ENCODE measurements around the gene RBM33.

RBM33 gene

GRCh38 chr7:155624412-155624811 lies 20.0 kb upstream of the RBM33 start:
- no peak for DNase-seq (ENCODE audit: low read depth)

- no peak for DNase-seq (ENCODE audit: low read depth)
Measured at GRCh38 chr7:155625557-155625956, 18.9 kb upstream of the RBM33 start.

DNA sequence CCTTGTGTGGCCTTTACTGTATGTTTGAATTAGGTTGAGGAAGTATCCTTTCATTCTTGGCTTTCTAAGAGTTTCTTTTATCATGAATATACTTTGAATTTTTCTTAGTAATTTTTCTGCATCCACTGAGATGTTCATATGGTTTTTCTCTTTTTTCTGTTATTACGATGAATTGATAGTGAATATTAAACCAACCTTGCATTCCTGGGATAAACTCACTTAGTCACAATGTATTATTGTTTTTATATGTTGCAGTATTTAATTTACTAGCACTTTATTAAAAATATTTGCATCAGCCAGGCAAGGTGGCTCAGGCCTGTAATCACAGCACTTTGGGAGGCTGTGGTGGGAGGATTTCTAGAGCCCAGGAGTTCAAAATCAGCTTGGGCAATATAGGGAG lies 15.3 kb upstream of the RBM33 start:
- no peak for DNase-seq (ENCODE audit: low read depth)

- DNase-seq (ENCODE audit: low read depth): no peak
Measured at GRCh38 chr7:155631155-155631554, 13.3 kb upstream of the RBM33 start.

GRCh38 chr7:155635817-155636216 lies 8.6 kb upstream of the RBM33 start:
- no peak for DNase-seq (ENCODE audit: low read depth)

DNA sequence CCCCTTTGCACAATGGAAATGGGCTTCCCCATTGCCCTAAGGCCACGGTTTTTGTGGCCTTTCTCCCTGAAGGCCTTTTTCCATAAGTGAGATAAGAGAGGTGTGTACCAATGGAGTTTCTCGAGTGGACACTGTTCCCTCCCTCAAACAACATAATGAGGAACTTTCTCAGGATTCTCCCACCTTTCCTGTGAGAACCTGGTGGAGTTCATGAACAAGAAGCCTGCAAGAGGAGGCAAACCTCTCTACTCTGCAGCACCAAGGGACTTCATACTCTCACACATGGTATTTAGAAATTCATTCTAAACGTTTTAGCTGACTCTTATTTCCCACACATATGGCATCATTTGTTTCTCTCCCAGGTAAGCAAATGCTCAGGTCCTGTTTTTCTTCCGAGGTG lies 7.3 kb upstream of the RBM33 start:
- no peak for DNase-seq (ENCODE audit: low read depth)

DNA sequence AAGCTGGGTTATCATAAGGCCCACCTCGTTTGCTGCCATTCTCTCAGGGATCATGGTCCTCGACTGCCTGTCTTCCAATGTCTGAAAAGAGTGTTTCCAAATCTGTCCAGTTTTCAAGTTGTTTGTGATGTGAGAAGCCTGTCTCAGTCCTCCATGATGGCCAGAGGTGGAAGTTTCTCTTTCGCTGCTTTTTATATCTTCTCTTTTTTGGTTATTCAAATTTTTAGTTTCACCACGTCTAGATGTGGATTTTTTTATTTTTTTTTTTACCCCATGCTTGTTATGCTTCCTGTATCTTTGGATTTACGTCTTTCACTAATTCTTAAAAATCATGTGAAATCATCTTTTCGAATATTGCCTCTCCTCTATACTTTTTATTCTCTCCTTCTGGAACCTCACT lies 6.1 kb upstream of the RBM33 start:
- DNase-seq (ENCODE audit: low read depth): no peak

- DNase-seq (ENCODE audit: low read depth): no peak
Measured at GRCh38 chr7:155639958-155640520, 4.4 kb upstream of the RBM33 start.

- no peak for DNase-seq (ENCODE audit: low read depth)
Measured at GRCh38 chr7:155640629-155641028, 3.8 kb upstream of the RBM33 start.

GRCh38 chr7:155643804-155644177 lies 670 bp upstream of the RBM33 start:
- DNase-seq (ENCODE audit: low read depth): no peak

DNA sequence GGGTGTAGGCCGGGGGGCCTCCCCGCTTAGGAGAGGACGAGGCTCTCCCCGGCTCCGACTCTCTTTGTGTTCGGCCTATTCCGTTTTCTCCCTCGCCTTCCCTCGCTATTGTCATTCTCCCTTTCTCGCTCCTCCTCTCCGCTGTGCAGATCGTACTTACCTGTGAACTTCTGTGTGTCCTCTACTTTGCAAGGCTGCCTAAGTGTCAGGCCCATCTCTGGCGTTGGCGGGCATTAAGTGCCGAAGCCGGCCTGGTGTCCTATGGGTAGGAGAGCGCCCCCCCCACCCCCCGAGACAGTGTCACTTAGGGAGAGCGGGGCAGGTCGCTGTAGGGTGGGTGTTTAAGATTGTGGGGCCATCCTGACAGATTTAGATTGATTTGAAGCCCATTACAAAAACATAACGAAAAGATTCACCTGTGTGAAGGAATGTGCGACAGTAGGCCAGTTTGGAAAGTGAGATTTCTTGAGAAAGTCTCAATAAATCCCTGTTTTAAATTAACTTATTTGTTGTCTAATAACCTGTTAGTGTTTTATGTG lies 579 bp downstream of the RBM33 start:
- DNase-seq (ENCODE audit: low read depth): peak; percentile 36

DNA sequence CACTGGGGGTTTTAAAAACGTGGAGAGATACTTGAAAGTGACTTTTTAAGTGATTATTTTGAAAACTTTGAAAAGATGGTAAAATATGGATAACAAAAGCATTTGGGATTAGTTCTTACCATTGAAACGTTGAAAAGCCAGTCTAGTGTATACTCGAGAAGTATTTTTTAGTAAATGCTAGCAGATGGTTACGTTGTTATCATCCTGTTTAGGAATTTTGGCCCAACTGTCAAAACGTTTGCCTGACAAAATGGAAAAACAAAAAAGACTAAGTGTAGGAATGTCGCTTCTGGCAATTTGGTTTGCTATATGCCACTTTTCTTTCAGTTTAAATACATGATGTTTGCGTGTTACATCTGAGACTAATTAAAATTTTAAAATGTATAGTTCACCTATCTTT lies 1.2 kb downstream of the RBM33 start:
- DNase-seq (ENCODE audit: low read depth): no peak

GRCh38 chr7:155646669-155647068 lies 2.2 kb downstream of the RBM33 start:
- no peak for DNase-seq (ENCODE audit: low read depth)

DNA sequence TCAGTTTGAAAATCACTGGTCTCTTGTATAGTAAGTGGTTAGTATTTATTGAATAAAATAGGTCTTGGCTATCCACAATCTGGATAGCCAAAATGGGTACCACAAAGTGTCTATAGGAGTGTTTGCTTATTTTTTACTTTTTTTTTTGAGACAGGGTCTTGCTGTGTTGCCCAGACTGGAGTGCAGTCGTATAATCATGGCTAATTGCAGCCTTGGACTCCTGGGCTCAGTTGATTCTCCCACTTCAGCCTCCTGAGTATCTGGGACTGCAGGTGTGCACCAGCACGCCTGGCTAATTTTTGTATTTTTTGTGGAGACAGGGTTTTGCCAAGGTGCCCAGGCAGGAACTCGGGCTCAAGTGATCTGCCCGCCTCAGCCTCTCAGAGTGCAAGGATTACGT lies 2.8 kb downstream of the RBM33 start:
- no peak for DNase-seq (ENCODE audit: low read depth)

GRCh38 chr7:155647734-155648133 lies 3.3 kb downstream of the RBM33 start:
- DNase-seq (ENCODE audit: low read depth): no peak

DNA sequence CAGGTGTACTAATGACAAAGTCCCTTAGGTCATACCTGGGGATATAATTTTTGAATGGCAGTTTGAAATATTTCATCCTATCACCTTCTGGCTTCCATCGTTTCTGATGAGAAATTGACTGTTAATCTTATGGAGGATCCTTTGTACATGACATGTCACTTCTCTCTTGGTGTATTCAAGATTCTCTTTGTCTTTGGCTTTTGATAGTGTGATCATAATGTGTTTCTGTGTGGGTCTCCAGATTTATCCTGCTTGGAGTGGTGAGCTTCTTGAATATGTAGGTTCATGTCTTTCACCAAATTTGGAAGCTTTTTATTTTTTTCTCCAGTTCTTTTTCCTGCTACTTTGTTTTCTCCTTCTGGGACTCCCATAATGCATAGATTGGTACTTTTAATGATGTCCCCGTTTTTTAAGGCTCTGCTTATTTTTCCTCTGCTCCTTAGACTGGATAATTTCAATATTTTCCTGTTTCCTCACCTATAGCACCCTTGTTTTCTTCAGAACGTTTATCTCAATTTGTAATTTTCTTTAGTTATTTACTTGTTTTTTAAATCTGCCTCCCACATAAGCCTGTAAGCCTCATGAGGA lies 4.4 kb downstream of the RBM33 start:
- no peak for DNase-seq (ENCODE audit: low read depth)

DNA sequence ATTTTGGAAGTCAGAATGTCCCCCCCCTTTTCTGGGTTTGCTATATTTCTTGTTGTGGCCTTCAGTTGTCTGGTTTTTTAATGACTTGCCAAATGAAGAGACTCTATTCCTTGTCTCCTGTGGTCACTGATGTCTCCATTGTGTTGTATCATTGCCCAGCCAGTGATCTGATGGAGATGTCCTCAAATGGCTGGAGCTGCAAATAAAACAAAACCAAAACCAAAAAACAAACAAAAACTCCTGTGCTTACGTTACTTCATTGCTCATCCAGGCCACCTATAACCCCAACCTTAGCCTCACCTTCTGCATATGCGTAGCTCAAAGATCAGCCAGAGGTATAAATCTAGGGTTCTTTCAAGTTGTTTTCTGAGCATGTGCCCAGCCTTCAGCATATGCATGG lies 5.1 kb downstream of the RBM33 start:
- no peak for DNase-seq (ENCODE audit: low read depth)

- no peak for DNase-seq (ENCODE audit: low read depth)
Measured at GRCh38 chr7:155652156-155653114, 8.0 kb downstream of the RBM33 start.

GRCh38 chr7:155653803-155654202 lies 9.3 kb downstream of the RBM33 start:
- DNase-seq (ENCODE audit: low read depth): peak; percentile 80

- no peak for DNase-seq (ENCODE audit: low read depth)
Measured at GRCh38 chr7:155656891-155657290, 12.4 kb downstream of the RBM33 start.

DNA sequence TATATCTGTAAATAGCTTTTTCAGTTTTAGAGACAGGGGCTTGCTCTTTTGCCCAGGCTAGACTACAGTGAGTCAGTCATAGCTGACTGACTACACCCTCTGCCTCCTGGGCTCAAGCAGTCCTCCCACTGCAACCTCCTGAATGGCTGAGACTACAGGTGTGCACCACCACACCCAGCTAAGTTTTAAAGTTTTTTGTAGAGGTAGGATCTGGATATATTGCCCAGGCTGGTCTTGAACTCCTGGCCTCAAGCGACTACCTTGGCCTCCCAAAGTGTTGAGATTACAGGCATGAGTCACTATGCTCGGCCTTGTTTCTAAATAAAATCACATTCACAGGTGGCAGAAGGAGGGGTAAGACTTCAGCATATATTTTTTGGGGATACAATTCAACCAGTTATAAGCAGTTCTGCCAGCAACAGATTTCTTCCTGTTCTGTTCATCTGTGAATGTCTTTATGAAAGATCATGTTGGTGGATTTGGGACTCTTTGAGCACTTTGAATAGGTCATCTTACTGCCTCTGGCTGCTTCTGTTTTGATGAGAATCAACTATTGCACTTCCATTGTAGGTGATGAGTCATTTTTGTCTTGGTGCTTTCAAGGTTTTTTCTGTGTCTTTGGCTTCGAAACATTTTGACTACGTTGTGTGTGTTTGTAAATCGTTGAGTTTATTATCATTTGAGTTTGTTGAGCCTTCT lies 15.7 kb downstream of the RBM33 start:
- DNase-seq (ENCODE audit: low read depth): no peak

GRCh38 chr7:155660758-155661093 lies 16.3 kb downstream of the RBM33 start:
- no peak for DNase-seq (ENCODE audit: low read depth)
